ENCODE data around the gene CEP152.

CEP152 gene

DNA sequence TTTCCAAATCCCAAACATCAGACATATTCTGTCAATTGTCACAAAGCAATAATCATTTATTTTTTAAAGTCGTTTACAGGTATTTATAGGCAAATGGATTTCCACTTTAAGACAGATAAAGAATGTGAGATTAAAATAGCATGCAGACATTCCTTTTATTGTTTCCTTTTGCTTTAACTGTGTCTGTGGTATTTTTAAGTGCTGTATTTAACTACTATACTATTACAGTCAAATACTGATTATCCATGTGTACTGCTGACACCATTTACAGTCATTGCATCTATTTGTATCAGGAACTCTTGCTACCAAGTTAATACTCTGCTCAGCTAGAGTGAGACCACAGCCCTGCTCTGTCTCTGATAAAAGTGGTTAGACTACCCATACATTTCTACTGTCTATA is 12.8 kb upstream of the CEP152 start:
- DNase-seq: no peak
- Mint-ChIP-seq H3K36me3 (ENCODE audit: low read depth) (no peaks in the 10 kb centered on the region), H3K4me3 (no peak overlapping the region), H3K27ac (no peak overlapping the region), H3K27me3 (ENCODE audit: low read depth, poor library complexity) (peaks cover 5% of the 10 kb centered on the region), H3K4me1 (no peaks in the 10 kb centered on the region), H3K9me3 (no peaks in the 10 kb centered on the region)
- TF ChIP-seq, protein P1, sequence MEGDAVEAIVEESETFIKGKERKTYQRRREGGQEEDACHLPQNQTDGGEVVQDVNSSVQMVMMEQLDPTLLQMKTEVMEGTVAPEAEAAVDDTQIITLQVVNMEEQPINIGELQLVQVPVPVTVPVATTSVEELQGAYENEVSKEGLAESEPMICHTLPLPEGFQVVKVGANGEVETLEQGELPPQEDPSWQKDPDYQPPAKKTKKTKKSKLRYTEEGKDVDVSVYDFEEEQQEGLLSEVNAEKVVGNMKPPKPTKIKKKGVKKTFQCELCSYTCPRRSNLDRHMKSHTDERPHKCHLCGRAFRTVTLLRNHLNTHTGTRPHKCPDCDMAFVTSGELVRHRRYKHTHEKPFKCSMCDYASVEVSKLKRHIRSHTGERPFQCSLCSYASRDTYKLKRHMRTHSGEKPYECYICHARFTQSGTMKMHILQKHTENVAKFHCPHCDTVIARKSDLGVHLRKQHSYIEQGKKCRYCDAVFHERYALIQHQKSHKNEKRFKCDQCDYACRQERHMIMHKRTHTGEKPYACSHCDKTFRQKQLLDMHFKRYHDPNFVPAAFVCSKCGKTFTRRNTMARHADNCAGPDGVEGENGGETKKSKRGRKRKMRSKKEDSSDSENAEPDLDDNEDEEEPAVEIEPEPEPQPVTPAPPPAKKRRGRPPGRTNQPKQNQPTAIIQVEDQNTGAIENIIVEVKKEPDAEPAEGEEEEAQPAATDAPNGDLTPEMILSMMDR (IDR thresholded peaks at IDR 0.05): no peak

DNA sequence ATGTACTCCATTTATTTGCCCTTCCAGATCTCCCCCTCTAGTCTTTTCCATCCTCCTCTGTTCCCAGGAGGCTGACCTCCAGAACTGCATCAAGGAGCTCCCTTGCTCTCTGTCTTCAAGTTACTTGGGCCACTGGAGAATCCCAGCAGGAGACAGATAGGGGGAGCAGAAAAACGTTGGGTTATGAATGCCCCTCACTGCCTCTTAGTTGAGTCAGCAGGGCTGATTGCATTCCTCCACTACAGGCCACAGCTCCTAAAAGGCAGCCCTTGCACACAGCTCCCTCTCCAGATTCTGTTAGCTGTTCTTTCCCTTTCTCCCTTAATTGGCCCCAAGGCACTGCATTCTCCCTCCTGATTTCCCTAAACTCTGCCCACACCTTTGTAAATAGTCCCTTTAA is 12.4 kb upstream of the CEP152 start:
- no peaks in the 10 kb centered on the region for H3K9me3 Mint-ChIP-seq
- H3K4me3 Mint-ChIP-seq: no peak overlapping the region
- TF ChIP-seq, protein P1 (IDR thresholded peaks at IDR 0.05): no peak
- H3K27ac Mint-ChIP-seq: no peak overlapping the region
- peaks cover 5% of the 10 kb centered on the region for H3K27me3 Mint-ChIP-seq (ENCODE audit: low read depth, poor library complexity)
- no peak for DNase-seq
- H3K4me1 Mint-ChIP-seq: no peaks in the 10 kb centered on the region
- H3K36me3 Mint-ChIP-seq (ENCODE audit: low read depth): no peaks in the 10 kb centered on the region

DNA sequence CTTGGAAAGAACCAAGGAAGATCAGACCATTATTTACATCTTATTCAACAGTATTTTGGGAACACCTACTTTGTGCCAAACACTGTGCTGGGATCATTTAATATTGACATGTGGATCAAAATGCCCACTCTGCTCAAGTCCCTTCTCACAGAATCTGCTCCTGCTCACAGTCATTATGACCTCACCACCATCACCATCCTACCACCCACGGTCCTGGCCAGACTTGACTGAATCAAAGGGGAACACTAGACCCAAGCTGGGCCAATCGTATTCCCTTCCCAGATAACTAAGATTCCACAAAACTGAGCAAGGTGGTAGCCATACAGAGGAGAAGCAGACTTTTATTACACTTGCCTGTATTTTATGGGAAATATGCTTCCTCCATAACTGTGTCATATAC is 3.4 kb upstream of the CEP152 start:
- Mint-ChIP-seq H3K27ac (no peak overlapping the region), H3K27me3 (ENCODE audit: low read depth, poor library complexity) (peaks cover 9% of the 10 kb centered on the region), H3K4me3 (no peak overlapping the region), H3K9me3 (no peaks in the 10 kb centered on the region), H3K36me3 (ENCODE audit: low read depth) (no peaks in the 10 kb centered on the region), H3K4me1 (peaks cover 17% of the 10 kb centered on the region)
- DNase-seq: no peak
- TF ChIP-seq, protein P1 (IDR thresholded peaks at IDR 0.05): no peak

DNA sequence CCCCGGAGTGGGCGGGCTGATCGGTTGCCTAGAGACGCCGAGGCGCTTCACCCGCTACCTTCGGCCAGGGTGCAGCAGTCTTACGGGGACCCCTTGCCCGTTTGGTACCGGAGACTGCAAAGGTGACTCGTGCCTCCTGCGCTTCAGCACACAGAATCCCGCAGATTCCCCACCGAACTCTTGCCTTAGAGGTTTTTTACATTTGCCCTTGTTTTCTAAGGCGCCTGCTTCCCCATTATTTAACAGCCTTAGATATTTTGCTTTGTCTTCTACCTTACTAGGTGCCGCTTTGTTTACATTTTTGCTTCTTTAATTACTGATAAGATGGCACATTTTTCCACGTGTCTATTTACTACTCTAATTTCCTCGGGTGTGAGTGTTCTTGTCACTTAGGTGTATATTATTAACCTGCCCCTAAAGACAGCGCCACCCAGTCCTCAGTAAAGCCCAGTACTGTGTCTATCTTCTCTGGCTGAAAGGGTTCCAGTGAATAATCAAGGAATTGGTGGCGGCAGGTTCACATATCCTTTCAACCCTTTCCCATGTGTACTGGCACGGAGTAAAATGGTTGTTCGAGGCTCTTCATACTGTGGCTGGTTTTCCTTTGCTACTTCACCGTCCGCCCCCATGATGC is 573 bp upstream of the CEP152 start:
- TF ChIP-seq, protein P1 (IDR thresholded peaks at IDR 0.05): no peak
- no peaks in the 10 kb centered on the region for H3K36me3 Mint-ChIP-seq (ENCODE audit: low read depth)
- peaks cover 9% of the 10 kb centered on the region for H3K27me3 Mint-ChIP-seq (ENCODE audit: low read depth, poor library complexity)
- peak overlapping the region; percentile 93 for H3K4me3 Mint-ChIP-seq
- no peak overlapping the region for H3K27ac Mint-ChIP-seq
- DNase-seq: no peak
- H3K4me1 Mint-ChIP-seq: peaks cover 35% of the 10 kb centered on the region
- H3K9me3 Mint-ChIP-seq: no peaks in the 10 kb centered on the region

DNA sequence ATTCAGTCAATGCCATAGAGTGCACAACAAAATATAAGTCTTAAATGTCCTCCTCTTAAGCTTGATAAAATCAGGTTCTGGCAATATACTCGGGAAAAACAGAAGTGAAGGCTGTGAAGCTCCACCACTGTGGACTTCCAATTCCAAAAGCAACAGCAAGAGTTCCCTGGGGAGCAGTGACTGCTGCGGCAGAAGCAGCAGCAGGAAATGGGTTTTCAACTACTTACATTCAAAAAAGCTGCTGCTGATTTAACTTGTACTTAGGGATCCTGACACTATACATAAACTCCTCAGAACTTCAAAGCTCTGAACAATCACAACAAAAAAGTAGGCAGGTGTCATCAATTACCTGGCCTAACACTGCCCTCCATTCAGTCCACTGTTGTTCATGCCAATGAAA is 4.7 kb downstream of the CEP152 start:
- peaks cover 14% of the 10 kb centered on the region for H3K36me3 Mint-ChIP-seq (ENCODE audit: low read depth)
- no peaks in the 10 kb centered on the region for H3K27me3 Mint-ChIP-seq (ENCODE audit: low read depth, poor library complexity)
- TF ChIP-seq, protein P1 (IDR thresholded peaks at IDR 0.05): no peak
- H3K9me3 Mint-ChIP-seq: no peaks in the 10 kb centered on the region
- peak overlapping the region; percentile 60 for H3K27ac Mint-ChIP-seq
- peaks cover 50% of the 10 kb centered on the region for H3K4me1 Mint-ChIP-seq
- DNase-seq: peak; percentile 23
- peak overlapping the region; percentile 61 for H3K4me3 Mint-ChIP-seq

DNA sequence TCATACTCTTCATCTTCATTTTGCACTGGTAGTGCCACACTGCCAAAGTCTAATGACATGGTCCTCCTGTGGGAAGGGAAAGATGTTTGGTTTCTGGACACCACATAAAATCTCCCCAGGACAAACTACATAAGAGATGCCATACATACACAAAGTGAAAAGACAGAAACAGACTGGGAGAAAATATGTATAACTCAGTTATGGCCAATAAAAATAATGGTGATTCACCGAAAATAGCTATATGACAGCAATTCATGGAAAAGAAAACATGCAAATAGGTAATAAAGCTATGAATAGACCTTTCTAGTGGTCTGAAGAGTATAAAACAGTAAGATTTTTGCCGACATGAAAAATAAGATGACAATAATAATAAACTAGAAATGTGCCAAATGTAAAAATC is 5.3 kb downstream of the CEP152 start:
- peaks cover 51% of the 10 kb centered on the region for H3K4me1 Mint-ChIP-seq
- DNase-seq: no peak
- no peak overlapping the region for H3K27ac Mint-ChIP-seq
- H3K36me3 Mint-ChIP-seq (ENCODE audit: low read depth): peaks cover 14% of the 10 kb centered on the region
- TF ChIP-seq, protein P1 (IDR thresholded peaks at IDR 0.05): no peak
- H3K4me3 Mint-ChIP-seq: no peak overlapping the region
- H3K9me3 Mint-ChIP-seq: no peaks in the 10 kb centered on the region
- no peaks in the 10 kb centered on the region for H3K27me3 Mint-ChIP-seq (ENCODE audit: low read depth, poor library complexity)

Data from nephron progenitor cell (in vitro differentiated cells).